NCI-H2081 treated with DMSO at 0.1 percent for 48 hours (cell line): ENCODE data around the gene PPP2R5B.

ENCODE experiments used
- DNase-seq: peaks from one replicate; lab custom pipeline; 2025; lab: John Stamatoyannopoulos, UW

PPP2R5B gene

DNA sequence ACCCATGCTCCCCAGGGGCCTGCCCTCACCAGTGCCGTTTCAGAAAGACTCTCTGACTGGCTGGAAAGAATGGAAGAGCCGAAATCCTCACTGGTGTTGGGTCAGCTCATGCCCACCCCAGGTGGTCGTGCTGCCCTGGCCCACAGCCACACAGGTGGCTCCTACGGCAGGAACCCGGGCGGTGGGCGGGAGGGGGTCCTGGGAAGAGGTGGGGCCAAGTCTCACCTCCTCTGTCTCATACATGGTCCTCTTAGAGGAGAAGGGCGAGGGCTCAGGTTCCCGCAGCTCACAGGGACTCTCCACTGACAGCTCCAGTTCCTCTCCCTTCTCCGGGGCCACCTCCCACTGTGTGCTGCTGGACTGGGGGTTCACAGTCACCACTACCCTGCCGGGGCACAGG lies 15.7 kb upstream of the PPP2R5B start:
- no peak for DNase-seq

DNA sequence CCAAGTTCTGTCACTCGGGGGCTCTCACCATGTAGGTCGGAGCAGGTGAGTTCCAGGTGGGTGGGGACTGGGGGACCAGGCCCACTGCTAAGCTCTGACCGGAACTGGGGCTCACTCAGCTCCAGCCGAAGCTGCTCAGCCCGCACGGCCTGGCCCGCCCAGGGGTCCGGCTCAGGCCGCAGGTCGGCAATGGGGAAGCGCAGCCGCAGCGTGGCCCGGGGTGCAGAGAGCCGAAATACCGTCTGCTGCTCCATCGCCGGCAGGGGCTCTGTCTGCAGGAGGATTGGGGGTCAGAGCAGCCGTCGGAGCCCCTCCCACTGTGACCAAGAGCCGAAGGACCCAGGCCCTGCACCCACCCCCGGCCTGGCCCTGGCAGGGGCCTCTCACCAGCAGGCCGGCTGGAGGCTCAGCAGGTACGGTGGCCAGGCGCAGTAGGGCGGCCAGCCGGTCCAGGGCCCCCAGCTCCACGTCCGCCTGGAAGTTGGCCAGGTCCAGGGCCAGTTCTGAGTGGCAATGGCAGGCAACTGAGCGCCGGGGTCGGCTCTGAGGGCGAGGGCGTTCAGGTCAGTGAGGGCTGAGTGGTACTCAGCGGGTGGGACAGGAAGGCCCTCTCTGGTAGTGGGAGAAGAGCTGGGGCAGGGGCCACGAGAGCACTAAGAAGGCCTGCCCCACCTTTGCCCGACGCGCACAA lies 14.7 kb upstream of the PPP2R5B start:
- no peak for DNase-seq

DNA sequence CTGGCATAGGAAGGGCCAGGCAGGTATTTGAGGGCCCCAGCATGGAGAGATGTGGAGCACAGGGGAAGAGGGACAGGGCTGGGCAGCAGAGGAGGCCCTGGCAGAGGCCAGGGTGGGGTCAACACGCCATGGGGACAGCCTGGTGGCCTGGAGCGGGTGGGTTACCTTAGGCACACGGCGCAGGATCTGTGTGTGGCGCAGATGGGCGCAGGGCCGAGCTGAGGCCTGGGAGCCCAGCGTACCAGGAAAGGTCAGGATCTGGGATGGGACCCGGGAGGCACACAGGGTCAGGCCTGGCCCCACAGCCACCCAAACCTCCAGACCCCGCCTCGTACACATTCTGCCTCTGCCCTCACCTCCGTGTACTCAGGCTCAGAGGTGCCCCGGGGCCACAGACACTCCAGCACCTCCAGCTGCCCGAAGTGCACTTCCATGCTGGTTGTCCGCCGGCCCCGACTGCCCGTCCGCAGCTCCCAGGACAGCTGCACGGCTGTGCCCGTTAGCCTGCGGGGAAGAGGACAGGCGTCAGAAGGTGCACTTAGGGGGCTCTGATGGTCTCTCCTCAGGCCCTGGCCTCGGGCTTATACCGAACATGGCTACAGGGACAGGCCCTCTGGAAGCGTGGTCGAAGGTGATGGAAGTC lies 13.9 kb upstream of the PPP2R5B start:
- no peak for DNase-seq

DNA sequence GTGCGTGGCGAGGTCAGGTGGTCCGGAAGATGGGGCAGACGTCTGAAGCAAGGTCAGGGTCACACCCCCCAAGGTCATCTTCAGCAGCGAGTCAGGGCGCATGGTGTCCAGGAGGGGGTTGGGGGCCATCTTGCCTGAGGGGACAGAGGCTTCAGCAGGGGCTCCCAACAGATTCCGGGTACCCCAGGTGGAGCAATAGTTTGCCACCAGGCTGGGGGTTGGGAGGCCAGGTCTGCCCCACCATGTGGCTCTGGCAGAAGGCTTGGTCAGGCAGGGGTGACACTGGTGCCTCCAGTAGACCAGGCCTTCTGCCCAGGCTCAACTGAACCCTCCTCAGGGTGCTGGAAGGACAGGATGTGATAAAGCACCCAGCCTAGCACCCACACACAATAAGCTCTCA lies 13.3 kb upstream of the PPP2R5B start:
- no peak for DNase-seq

DNA sequence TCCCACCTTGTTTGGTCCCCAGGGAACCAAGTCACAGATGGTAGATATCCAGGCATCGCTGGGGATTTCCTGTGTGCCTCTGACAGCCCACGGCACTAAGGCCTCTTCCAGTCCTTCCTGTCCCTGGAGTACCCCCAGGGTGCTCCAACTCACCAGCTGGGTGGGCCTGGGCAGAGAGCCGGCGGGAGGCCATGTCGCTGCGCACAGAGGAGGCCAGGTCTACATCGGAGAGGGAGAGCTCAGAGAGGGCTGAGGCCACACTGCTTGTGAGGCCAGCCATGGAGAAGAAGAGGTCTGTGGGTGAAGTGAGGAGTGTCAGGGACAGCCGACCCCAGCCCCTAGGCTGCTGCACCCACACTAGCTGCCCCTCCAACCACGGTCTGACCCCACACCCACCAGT lies 12.8 kb upstream of the PPP2R5B start:
- no peak for DNase-seq

DNA sequence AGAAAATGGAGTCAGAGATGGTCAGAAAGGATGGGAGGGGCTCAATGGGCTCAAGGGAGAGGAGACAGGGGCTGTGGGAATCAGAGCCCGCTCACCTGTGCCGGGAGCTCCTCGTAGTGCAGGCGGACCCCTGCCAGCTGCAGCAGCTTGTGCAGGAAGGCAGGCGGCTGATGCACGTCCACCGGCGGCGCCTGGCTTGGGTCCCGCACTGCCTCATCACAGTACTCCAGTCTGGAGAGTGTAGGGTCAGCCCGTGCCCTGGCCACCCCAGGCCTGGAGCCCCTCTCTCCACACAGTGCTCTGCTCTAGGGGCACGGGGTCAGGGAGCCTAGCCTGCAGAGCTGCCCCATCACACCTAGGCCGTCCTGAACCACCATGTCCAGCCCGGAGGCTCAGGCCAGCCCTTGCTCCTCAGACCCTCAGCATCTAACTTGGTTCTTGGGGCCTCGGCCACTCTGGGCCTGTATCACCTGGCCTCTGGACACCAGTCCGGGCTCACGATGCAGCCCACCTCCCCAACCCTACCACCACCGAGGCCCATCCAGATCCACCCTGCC lies 11.2 kb upstream of the PPP2R5B start:
- no peak for DNase-seq

DNA sequence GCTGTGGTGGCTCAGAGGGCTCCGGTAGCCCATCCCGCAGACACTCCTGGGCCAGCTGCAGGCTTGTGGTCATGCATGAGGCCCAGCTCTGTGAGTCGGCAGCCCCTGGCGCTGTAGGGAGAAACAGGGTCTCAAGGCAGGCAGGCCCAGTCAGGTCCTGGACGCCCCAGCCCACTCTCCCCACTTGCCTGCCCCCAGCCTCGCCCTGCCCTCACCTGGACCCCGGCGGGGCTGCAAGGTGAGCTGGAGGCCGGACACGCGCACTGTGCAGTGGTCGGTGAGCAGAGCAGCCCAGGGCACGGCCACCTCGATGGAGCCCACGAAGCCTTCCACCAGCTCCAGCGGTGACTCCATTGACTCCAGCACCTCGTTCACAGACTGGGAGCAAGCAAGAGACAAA lies 10.4 kb upstream of the PPP2R5B start:
- DNase-seq: no peak

DNA sequence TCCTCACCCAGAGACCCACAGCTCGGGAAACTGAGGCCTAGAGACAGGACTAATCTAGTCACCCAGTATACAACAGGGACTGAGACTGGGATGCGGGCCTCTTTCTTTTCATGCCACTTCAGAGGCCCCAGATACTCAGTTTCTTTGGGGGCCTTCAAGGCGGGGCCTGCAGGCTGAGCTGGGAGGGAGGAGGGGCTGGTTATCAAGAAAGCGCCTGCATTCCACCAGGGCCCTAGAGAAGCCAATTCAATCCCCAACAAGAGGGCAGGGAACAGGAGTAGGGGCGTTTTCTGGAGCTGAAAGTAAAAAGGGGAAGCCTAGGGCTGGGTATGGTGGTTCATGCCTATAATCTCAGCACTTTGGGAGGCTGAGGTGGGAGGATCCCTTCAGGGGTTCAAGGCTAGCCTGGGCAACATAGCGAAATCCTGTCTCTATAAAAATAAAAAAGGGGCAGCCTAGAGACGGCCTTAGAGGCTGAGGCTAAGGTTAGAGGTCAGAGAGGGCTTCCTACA lies 9.1 kb upstream of the PPP2R5B start:
- no peak for DNase-seq

DNA sequence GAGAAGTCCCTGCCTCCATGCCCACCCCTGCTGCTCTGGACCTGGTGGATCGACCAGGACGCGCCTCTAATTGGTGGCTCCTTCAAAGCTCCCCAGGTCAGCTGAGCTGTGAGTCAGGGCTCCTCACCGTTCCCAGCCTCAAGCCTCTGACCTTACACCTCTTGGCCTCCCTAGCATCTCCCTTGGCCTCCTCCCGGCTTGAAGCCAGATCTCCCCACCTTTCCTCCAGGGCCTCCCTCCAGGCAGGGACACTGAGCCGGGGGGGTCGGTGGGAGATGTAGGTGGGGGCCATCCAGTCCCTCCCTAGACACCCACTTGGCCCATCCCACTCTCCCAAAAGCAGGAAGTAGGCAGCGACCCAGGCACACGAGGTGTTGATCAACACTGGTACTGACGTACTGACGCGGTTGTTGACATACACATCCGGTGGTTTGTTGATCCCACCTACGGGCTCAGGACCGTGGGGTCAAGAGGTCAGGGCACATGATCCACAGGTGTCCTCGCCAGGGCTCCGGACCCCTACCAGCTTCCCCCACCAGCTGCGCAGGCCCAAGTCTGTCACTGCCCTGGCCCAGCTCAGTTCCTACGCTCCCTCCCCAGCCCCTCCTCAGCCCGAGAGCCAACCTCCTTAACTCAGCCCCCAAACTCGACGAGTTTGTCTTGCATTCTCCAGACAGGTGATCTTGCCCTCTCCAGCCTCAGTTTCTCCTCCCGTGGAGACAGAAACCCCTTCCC lies 8.3 kb upstream of the PPP2R5B start:
- DNase-seq: no peak

DNA sequence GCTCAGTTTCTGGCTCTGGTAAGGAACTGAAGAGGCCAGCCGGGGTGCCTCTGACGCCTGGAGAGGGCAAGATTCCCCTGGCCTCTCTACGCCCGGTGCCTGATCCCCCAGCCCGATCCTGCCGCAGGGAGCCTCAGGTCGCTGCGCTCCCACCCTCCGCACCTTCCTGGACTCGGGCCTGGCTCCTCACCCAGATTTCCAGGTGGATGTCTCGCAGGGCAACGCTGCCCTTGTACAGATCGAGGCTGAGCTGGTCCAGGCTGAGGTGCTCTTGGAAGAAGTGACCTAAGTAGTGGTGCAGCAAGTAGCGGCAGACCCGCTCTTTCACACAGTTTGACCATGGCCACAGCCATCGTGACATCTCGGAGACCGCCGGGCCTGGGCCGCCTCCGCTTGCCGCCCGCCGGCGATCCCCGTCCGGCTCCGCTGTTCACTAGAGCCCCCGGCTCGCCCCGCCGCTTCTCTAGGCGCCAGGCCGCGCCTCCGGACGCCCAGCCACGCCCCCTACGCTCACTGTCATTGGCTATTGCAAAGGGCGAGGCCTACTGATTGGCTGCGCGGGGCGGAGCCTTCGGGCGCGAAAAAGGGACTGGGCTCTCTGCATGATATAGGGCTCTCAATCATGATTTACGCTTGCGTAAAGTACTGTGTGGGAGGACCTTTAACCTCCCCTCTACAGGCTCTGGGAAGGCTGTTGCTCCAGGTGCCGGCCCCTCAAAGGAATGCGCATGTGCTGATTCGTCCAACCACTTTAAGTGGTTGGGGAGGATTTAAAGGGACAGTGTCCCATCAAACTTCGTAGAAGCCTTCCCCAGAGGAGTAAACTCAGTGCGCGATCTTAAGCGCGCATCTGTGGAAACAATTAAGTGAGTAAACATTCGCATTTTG lies 7.5 kb upstream of the PPP2R5B start, which contains the start of gene ATG2A:
Gene ATG2A (minus strand): TSS at position 435 of the 888 bp plus-strand sequence. CDS start 74 bp downstream, at position 361.
- DNase-seq: peak; percentile 99

DNA sequence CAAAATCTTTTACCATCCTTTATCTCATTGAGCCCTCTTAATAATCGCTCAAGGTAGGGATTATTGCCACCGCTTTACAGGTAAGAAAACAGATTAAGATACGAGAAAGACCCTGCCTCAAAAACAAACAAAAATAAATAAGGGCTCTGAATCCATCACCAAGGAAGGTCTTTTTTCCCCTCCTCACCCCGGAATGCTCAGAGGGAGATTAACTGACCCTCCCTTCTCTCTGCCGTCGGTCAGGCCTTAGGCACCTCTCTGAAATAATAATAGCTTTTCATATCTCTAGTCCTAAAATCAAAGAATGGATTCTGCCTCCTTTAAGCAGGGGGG lies 6.9 kb upstream of the PPP2R5B start:
- no peak for DNase-seq

DNA sequence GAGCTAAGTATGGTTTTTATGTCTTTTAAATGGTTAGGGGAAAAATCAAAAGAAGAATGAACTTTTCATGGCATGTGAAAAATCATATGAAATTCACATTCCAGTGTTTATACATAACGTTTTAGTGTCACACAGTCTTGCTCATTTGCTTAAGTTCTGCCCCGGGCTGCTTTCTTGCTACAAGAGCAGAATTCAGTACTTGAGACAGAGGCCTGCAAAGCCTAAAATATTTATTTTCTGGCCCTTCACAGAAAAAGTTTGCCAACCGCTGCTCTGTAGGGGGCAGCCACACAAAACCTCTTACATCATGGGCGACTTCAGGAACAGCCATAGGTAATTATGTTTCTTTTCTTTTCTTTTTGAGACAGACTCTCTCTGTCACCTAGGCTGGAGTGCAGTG lies 6.5 kb upstream of the PPP2R5B start:
- DNase-seq: no peak

DNA sequence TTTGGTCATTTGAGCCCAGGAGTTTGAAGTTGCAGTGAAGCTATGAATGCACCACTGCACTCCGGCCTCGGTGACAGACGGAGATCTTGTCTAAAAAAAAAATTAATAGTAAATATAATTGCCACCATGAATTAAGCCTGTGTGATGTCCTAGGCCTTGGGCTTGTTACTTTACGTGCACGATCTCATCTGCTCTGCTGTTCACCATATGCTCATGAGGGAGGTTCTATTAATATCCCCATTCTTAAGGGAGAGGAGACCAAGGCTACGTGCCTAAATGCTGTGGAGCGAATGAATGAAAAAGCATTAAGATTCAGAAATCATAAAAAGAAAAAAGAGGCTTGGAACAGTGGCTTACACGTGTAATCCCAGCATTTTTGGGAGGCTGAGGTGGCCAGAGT lies 4.9 kb upstream of the PPP2R5B start:
- no peak for DNase-seq

DNA sequence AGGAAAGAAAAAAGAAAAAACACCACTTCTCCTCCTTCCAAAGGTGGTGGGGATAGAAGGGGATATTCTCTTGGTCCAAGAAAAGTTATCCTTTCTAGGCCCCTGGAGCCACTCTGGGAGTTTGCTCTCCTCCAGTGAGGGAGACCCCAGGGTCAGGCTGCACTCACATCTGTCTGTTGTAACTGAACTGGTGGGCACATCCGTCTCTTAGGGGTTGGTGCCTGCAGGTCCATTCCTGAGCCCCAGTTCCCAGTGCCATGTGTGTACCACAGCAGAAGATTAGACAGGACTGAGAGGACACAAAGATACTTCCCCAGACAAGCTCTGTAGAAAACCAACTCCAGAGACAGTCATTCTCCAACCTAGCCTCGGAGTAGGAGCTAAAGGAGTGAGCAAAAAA lies 4.4 kb upstream of the PPP2R5B start:
- DNase-seq: no peak

DNA sequence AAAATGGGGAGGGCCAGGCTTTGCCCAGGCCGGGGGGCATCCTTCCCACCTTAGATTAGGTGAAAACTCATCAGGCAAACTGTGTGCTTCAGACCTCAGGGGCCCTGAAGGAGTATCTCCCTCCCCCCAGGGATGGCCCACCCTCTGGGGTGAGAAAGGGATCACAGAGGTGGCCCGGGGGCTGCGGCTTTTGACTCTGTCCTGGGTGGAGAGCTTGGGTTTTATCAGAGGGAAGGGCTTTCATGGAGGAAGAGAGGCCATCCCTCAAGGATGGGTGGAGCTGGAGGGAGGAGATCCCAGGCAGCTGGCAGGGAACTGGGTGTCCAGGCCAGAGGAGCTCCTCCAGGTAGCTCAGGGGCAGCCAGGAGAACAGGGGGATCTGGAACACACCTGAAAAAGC lies 3.1 kb upstream of the PPP2R5B start:
- DNase-seq: no peak

DNA sequence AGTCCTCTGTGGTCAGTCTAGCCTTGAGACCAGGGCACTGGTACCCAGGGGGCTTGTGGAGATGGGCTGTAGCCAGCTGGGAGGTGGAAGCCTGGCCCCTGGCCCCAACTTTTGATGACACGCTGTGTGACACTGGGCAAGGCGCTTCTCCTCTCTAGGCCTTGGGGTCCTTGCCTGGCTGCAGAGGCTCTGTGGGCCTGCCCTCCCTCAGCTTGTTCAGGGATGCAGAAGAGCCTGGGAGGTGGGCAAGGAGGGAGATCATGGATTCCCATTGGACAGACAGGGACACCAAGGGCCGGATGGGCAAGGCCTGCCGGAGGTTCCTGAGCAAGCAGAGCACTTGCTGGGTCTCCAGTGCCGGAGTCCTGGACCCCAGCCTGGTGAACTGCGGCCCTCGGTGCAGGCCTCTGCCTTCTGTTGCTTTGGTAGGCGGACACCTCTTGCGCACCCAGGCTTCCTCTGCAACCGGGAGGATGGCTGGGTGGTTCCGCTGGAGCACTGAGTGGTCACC lies 1.3 kb upstream of the PPP2R5B start:
- DNase-seq: no peak

DNA sequence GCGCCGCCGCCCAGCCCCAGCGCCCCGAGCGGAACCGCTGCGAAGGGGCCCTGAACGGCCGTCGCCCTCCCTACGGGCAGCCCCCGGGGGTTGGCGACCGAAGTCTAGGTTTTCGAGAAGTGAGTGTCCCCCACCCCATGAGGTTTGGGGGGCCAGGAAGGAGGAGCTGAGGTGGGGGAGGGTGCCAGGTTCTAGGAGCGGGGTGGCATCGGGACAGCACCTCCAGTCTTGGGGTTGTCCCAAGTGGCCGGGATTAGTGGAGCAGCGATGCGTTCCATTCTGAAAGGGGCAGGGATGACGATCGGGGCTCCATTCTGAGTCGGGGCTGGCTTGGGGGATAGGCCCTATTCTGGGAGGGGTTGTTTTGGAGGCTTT lies 408 bp downstream of the PPP2R5B start:
- no peak for DNase-seq

DNA sequence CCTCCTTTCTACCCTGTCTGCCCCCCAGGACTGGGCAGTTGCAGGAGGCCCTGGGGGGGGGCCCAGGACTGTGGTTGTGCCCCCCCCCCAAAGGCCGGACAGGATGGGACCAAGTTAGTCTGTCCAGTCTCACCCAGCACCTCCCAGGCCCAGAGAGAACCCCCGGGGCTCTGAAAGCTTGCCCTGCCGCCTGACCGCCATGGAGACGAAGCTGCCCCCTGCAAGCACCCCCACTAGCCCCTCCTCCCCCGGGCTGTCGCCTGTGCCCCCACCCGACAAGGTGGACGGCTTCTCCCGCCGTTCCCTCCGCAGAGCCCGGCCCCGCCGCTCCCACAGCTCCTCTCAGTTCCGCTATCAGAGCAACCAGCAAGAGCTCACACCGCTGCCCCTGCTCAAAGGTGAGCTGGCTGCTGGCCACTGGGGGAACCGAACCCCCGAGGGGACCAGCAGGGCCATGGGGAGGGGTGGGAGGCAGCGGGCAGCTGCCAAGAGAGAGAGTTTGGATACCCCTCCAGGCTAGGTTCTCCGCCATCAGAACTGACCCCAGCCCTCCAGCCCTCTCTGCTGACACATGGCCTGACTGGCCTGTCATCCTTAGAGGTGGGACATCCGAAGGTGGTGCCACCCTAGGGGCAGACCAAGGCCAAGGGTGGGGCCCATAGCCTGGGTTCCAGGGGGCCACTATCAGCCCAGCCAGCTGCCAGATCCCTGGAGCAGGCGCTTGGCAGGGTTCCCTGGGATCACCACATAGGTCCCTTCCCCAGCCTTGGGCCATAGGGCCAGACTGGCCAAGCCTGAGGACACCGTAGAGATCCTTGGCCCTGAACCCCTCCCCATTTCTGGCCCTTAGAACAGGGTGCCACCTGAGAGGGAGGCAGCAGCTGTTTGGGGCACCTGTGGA lies 1.3 kb downstream of the PPP2R5B start:
- DNase-seq: no peak

DNA sequence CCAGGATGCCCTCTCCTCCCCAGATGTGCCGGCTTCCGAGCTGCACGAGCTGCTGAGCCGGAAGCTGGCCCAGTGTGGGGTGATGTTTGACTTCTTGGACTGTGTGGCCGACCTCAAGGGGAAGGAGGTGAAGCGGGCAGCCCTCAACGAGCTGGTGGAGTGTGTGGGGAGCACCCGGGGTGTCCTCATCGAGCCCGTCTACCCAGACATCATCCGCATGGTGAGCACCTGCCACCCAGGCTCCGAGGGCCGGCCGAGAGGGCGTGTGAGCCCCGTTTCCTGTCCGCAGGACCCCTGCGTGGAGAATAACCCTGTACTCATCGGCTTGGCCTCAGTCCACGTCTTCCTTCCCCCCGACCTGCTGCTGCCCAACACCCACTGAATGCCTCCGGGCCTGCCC lies 2.2 kb downstream of the PPP2R5B start:
- DNase-seq: no peak

DNA sequence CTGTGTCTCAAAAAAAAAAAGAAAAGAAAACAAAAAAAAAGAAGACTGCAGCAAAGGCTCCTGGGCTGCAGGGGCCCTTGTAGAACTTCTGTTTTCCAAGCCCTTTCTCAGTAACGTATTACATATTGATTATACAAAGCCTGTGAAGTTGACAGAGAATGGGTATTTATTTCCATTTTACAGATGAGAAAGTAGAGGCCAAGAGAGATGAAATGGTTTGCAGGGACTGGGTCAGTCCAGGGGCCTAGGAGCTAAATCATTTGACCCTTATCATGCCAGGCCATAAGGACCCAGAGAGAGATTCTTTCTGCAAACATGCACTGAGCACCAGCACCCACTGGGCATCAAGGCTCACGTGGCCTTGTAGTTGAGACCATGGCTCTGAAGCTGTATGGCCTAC lies 4.5 kb downstream of the PPP2R5B start:
- no peak for DNase-seq

DNA sequence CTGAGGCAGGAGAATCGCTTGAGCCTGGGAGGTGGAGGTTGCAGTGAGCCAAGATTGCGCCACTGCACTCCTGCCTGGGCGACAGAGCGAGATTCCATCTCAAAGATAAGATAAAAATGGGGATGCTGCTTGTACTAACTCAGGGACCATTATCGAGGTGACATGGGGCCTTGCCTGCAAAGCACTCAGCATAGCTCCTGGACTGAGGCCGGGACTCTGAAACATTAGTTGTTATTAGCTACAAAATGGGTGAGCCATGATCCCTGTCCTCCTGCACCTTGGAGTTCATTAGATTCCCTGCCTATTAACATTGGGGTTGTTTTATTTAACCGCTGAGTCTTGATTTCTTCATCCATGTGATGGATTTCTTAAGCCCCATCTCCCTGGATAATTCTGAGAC lies 5.1 kb downstream of the PPP2R5B start:
- no peak for DNase-seq
